Nephron (organoid): ENCODE results near the gene SYNGR3.

ENCODE experiments used
- H3K27ac Mint-ChIP-seq, 3 experiments: 2 replicates each; pipeline ENCODE4 v1.8.0; 2020; ENCODE audit warnings: mixed read lengths in 3 of 3, mild to moderate bottlenecking in 2 of 3, moderate library complexity in 1 of 3
- H3K27me3 Mint-ChIP-seq: 2 replicates; pipeline ENCODE4 v1.8.0; 2021; ENCODE audit warnings: low read depth, mild to moderate bottlenecking, moderate library complexity, mixed read lengths
- H3K36me3 Mint-ChIP-seq: 2 replicates; pipeline ENCODE4 v1.8.0; 2020; ENCODE audit warnings: low read depth, mixed read lengths
- H3K4me1 Mint-ChIP-seq: 2 replicates; pipeline ENCODE4 v1.8.0; 2020; ENCODE audit warnings: mixed read lengths
- H3K4me3 Mint-ChIP-seq, 3 experiments: 2 replicates each; pipeline ENCODE4 v1.8.0; 2020; ENCODE audit warnings: mild to moderate bottlenecking in 3 of 3, mixed read lengths in 3 of 3, moderate library complexity in 2 of 3
- H3K9me3 Mint-ChIP-seq: 2 replicates; pipeline ENCODE4 v1.8.0; 2020; ENCODE audit warnings: mixed read lengths
- CTCF ChIP-seq, 3 experiments: fragments of 200-600 bp; sonication (generic); IDR thresholded peaks; one replicate each; pipeline ENCODE4 v1.5.0; 2021; ENCODE audit warnings: antibody characterized with exemption in 3 of 3; ENCODE audit not compliant: unreplicated experiment in 3 of 3

Gene SYNGR3

GRCh38 chr16:1997494-1998359 lies 8.0 kb downstream of the SYNGR3 start:
- Mint-ChIP-seq H3K4me3 (no peak overlapping the region), H3K4me1 (no peaks in the 10 kb centered on the region), H3K36me3 (peaks cover 23% of the 10 kb centered on the region), H3K9me3 (no peaks in the 10 kb centered on the region), H3K27me3 (peaks cover 19% of the 10 kb centered on the region), H3K27ac (no peak overlapping the region)
- TF ChIP-seq CTCF (IDR thresholded peaks at IDR 0.05; ENCODE audit: unreplicated experiment in 3 of 3) = no peak

DNA sequence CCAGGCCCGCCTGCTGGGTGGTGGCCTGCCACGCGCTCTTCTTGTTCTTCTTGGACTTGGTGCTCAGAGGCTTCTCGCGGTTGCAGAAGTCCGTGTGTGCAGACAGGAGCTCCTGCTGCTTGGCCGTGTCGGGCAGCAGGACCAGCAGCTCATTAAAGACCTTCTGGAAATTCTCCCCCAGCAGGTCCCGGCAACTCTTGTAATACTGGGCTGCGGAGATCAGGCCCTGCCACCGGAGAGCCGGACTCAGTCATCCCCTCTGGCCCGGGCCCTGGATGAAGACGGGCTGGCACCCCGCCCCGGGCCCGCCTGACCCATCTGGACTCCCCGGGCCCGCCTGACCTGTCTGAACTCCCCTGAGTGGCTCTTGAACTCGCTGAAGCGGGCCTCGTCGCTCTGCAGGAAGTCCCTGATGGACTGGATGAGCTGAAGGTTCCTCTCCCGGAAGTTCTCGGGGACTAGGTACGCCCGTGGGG lies 8.6 kb downstream of the SYNGR3 start:
- no peak overlapping the region for H3K4me3 Mint-ChIP-seq

DNA sequence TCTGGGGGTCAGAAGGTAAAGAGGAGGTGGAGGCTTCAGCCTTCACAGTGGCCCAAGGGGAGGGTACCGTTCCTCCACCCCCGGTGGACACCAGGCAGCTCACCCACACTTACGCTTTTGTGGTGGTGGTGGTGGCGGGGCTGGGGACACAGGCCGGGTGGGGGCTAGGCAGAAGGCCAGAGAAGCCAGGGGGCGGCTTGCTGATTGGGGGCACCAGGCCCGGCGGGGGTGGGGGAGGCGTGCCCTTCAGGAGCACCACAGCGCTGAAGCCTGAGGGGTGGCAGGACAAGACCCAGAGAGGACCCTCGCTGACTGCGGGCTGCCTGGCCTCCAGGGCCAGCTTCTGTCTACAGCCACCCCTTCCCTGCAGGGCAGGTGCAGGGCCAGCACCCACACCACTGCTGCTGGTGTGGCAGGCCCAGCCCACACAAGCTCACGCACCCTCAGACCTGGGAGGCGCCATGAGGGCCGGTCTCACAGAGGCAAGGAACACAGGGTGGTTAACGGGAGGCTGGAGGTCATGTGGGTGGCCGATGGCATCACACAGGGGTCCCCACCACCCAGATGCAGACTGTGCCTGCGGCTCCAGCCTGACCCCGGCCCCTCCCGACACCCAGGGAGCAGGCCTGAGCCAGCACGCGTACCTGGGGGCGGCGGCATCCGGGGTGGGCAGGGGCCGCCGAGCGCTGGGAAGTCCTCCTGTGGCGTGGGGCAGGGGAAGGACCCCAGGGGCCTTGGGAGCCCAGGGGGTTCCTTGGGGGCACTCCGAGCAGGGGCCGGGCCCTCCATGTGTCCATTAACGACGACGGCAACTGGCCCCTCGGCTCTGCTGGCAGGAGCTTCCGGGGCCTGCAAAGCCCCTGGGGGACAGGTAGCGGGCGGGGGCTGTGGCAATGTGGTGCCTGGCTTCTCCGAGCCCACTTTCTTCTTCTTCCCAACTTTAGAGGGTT lies 9.4 kb downstream of the SYNGR3 start:
- H3K27me3 Mint-ChIP-seq = peaks cover 6% of the 10 kb centered on the region
- H3K27ac Mint-ChIP-seq = no peak overlapping the region
- H3K4me1 Mint-ChIP-seq = peaks cover 3% of the 10 kb centered on the region
- TF ChIP-seq CTCF (IDR thresholded peaks at IDR 0.05; ENCODE audit: unreplicated experiment in 3 of 3) = no peak
- peaks cover 23% of the 10 kb centered on the region for H3K36me3 Mint-ChIP-seq
- H3K9me3 Mint-ChIP-seq = no peaks in the 10 kb centered on the region
- no peak overlapping the region for H3K4me3 Mint-ChIP-seq

More for the DNA sequence above, 8.6 kb downstream of the SYNGR3 start:
- Mint-ChIP-seq H3K9me3 (no peaks in the 10 kb centered on the region), H3K36me3 (peaks cover 23% of the 10 kb centered on the region), H3K27me3 (peaks cover 13% of the 10 kb centered on the region), H3K4me1 (no peaks in the 10 kb centered on the region), H3K27ac (no peak overlapping the region)
- no peak for TF ChIP-seq CTCF (IDR thresholded peaks at IDR 0.05; ENCODE audit: unreplicated experiment in 3 of 3)

- Mint-ChIP-seq H3K4me3 (no peak overlapping the region), H3K4me1 (peaks cover 9% of the 10 kb centered on the region), H3K27me3 (peaks cover 4% of the 10 kb centered on the region), H3K36me3 (peaks cover 23% of the 10 kb centered on the region), H3K9me3 (no peaks in the 10 kb centered on the region), H3K27ac (no peak overlapping the region)
- TF ChIP-seq CTCF (IDR thresholded peaks at IDR 0.05; ENCODE audit: unreplicated experiment in 3 of 3) = no peak
Measured at GRCh38 chr16:1999866-2000514, 10.2 kb downstream of the SYNGR3 start.

- Mint-ChIP-seq H3K9me3 (no peaks in the 10 kb centered on the region), H3K4me1 (peaks cover 14% of the 10 kb centered on the region), H3K36me3 (peaks cover 18% of the 10 kb centered on the region), H3K27me3 (no peaks in the 10 kb centered on the region), H3K4me3 (no peak overlapping the region), H3K27ac (no peak overlapping the region)
- TF ChIP-seq CTCF (IDR thresholded peaks at IDR 0.05; ENCODE audit: unreplicated experiment in 3 of 3) = no peak
Measured at GRCh38 chr16:2001035-2001434, 11.3 kb downstream of the SYNGR3 start.
